ENCODE results near the gene RPS6KC1.

- TF ChIP-seq CTCF (conservative IDR thresholded peaks at IDR 0.05) (no peak), ZFX (IDR thresholded peaks at IDR 0.05) (no peak)
Measured at GRCh38 chr1:213041443-213041842, 9.6 kb upstream of the RPS6KC1 start.

Data from C4-2B (cell line).